Measurements from ENCODE around the gene CAB39L.

The CAB39L gene

DNA sequence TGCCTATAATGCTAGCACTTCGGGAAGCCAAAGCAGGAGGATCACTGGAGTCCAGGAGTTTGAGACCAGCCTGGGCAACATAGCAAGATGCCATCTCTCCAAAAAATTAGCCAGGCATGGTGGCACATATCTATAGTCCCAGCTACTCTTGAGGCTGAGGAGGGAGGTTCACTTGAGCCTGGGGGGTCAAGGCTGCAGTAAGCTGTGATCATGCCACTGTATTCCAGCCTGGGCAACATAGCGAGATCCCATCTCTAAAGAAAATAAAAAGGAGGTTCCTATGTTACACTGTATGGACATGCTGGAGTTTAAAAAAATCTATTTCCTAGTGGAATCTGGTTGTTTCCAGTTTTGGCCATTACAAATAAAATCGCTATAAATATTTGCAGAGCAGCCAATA lies 2.6 kb downstream of the CAB39L start:
- no peak for DNase-seq

DNA sequence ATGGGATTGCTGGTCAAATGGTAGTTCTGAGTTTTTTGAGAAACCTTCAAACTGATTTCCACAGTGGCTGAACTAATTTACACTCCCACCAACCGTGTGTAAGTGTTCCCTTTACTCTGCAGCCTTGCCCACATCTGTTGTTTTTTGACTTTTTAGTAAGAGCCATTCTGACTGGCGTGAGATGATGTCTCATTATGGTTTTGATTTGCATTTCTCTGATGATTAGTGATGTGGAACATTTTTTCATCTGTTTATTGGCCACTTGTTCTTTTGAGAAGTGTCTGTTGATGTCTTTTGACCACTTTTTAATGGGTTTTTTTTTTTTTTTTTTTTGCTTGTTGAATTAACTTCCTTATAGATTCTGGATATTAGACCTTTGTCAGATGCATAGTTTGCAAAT lies 4.3 kb downstream of the CAB39L start:
- DNase-seq = no peak

GRCh38 chr13:49437705-49438104 lies 6.2 kb downstream of the CAB39L start:
- DNase-seq = no peak

DNA sequence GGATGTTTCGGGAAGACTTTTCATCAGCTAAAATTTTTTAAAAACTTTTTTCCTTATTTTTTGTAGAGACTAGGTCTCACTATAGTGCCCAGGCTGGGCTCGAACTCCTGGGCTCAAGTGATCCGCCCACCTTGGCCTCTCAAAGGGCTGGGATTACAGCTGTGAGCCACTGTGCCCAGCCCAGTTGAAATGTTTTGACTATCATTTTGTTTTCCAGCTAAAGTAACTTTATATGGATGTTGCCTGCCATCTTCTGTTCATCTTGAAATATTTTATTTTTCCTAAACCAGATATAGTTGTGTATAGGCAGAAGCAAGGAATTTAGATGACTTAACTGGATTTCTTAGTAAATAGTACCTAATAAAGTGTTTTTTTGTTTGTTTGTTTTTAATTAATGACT lies 7.0 kb downstream of the CAB39L start:
- DNase-seq = peak; percentile 9

- DNase-seq = no peak
These were observed 7.9 kb downstream of the CAB39L start for GRCh38 chr13:49435992-49436391.

DNA sequence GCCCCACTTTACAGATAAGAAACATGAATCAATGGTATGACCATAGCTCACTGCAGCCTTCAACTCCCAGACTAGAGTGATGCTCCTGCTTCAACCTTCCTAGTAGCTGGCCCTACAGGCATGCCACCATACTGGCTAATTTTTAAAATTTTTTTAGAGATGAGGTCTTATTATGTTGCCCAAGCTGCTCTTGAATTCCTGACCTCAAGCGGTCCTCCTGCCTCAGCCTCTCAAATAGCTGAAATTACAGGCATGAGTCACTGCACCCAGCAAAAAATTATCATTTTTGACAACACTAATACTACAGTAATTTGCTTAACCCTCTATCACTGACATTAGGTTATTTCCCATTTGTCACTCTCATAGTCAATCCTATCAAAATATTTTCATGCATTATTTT lies 14.7 kb downstream of the CAB39L start:
- no peak for DNase-seq

DNA sequence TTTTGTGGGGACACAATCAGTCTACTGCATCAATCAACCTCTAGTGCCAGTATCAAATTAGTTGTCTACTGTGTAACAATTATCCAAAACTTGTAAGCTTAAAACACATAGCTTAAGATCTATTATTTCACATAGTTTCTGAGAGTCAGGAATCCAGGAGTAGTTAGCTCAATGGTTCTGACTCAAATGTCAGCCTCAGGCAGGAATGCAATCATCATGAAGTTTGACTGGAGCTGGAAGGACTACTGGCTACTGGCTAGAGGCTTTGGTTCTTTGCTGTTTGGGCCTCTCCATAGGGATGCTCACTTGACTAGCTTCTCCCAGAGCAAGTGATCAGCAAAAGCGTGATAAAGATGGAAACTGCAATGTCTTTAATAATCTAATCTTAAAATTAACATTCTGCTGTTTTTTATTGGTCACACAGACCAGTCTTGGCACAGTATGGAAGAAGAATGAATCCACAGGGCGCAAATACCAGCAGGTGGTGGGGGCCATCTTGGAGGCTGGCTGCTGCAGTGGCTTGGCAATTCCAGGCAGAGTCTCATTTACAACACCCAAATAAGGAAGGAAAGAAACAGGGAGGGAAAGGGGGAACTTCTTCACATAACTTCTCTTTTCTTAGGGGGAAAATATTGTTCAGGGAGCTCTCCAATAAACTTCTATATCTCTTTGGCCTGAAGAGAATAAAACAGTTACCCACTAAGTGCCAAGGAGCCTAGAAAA lies 15.7 kb downstream of the CAB39L start:
- DNase-seq = peak; percentile 32

- DNase-seq = no peak
These were observed 19.8 kb downstream of the CAB39L start for GRCh38 chr13:49424011-49424560.

DNA sequence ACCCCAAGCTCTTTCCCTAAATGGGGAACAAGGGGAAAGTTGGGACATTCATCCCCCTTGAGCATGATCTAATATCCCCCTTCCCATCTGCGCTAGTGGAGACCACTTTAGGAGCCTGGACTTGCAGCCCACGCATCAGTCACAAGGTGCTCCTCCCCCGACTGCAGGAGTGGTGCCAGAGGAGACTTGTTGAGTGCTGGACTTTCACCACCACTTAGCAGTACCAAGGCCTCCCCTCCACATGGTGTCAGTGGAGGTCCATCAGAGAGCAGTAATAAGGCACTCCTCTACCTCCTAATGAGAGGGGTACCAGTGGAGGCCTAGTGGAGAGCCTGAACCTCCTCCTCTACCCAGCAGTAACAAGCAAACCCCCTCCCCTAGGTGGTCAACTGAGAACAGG lies 22.5 kb downstream of the CAB39L start:
- DNase-seq = no peak

- no peak for DNase-seq
These were observed 24.6 kb downstream of the CAB39L start for GRCh38 chr13:49419276-49419675.

DNA sequence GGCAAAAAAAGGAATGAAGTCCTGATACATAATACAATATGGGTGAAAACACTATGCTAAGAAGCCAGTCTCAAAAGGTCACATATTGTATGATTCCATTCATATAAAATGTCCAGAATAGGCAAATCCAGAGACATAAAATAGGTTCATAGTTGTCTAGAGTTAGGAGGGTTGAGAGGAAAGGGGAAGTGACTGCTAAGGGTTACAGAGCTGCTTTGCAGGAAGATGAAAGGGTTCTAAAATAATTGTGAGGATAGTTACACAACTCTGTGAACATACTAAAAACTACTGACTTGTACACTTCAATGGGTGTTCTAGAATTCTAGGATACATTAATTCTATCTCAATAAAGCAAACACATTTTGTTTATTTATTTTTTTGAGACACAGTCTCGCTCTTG lies 25.7 kb downstream of the CAB39L start:
- DNase-seq = no peak

DNA sequence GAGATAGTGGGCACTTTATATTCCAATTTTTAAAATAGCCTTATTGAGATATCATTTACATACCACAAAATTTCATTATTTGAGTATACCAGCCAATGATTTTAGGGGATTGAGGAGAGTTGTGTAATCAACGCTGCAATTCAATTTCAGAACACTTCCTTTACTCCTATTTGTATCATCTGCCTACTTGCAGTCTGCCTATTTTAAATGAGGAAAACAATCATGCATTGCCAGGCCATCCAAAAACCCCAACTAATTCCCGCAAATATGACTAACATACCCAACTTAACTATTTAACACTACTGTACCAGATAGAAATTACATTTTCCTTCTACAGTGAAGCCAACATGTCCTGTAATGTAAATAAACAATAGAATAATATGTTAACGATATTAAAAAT lies 26.7 kb downstream of the CAB39L start:
- no peak for DNase-seq

- no peak for DNase-seq
These were observed 31.1 kb downstream of the CAB39L start for GRCh38 chr13:49412749-49413148.

DNA sequence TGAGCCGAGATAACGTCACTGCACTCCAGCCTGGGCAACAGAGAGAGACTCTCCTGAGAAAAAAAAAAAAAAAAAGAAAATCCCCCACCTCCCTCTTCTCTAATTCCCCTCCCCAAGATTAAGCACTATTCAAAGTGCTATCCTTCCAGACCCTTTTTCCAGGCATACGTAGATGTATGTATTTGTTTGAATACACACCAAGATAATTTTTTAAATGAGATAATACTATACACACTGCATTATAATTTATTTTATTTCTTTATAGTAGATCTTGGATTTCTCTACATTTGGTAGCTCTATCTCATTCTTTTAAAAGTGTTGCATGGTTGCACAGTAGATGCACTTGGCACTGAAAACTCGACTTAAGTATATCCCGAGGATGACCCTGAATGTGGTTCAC lies 32.5 kb downstream of the CAB39L start:
- no peak for DNase-seq

GRCh38 chr13:49410477-49410876 lies 33.4 kb downstream of the CAB39L start:
- no peak for DNase-seq

- no peak for DNase-seq
These were observed 33.9 kb downstream of the CAB39L start for GRCh38 chr13:49410006-49410405.

- DNase-seq = no peak
These were observed 34.9 kb downstream of the CAB39L start for GRCh38 chr13:49409008-49409407.

GRCh38 chr13:49407936-49408335 lies 35.9 kb downstream of the CAB39L start:
- DNase-seq = no peak

- no peak for DNase-seq
These were observed 36.8 kb downstream of the CAB39L start for GRCh38 chr13:49407068-49407467.

DNA sequence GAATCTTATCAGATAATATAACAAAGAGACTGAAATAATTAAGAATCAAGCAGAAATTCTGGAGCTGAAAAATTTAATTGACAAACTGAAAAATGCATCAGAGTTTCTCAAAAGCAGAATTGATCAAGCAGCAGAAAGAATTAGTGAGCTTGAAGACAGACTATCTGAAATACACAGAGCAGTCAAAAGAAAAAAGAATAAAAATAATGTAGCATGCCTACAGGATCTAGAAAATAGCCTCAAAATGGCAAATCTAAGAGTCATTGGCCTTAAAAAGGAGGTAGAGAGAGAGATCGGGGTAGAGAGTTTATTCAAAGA lies 39.2 kb downstream of the CAB39L start:
- DNase-seq = no peak

- DNase-seq = no peak
These were observed 39.7 kb downstream of the CAB39L start for GRCh38 chr13:49403996-49404702.

GRCh38 chr13:49400755-49401659 lies 42.9 kb downstream of the CAB39L start:
- no peak for DNase-seq

DNA sequence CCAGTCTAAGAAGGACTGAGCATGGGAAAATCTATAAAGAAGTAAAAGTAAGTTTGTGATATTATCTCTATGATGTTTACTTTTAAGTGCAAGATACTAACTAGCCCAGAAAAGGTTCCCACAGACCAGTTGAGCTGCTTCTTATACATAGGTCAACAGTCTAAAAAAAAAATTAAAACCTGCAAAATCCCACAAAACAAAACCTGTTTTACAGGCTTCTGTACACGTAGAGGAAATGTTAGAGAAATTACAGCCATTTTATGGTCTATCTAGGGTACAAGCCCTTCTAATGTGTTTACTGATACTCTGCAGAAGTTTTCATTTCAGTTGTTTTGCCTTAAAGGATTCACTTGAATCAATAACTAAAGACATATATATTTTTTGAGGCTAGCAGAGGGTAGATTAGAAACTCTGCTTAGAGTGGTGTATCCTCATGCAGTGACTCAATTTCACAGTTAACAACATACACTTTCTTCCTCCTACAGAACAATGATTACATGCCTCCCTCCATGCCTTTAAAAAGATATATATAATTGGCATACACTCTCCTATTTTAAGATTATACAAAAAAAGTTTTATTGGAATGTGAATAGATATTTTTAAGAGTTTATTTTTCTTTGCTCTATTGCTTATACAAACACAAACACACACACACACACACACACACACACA lies 43.9 kb downstream of the CAB39L start:
- no peak for DNase-seq

Measured in GDM1 (cell line).